Panc1 (cell line): ENCODE measurements around the gene NUBP2. TPM values are rescaled to one million over a fixed set of nuclear protein-coding genes. Genes with fewer than 3 reads are reported as not detected.
A peak's percentile ranks its signal among the peaks of the same experiment; 100 is the strongest.

Experiments used
- ATAC-seq: fragments of 200-7000 bp; cut with Tn5 transposase; 2 replicates; pipeline ENCODE4 v1.9.1; 2020; ENCODE audit warnings: mild to moderate bottlenecking, moderate library complexity
- BruUV-seq: library from RNA; stranded (reverse); fragments of 400-500 nt; replicated peaks from 2 replicates; lab custom pipeline; 2021; lab: Mats Ljungman, UMichigan
- CTCF ChIA-PET: fragments of 300-600 bp; sonication (Branson Sonifier 250); formaldehyde crosslinking; loops from one replicate; lab custom pipeline; 2022; ENCODE audit warnings: antibody characterized with exemption; lab: Charles Lee
- POLR2A ChIA-PET: fragments of 300-600 bp; sonication (Branson Sonifier 250); formaldehyde crosslinking; loops from one replicate; lab custom pipeline; 2022; ENCODE audit warnings: antibody characterized with exemption; lab: Charles Lee
- DNase-seq: peaks from one replicate; pipeline ENCODE4 v3.0.0-alpha.2; 2010; ENCODE audit warnings: low read depth, low spot score
- H3K27ac ChIP-seq: 2 replicates; pipeline ENCODE4 v1.5.1; 2011; ENCODE audit warnings: mild to moderate bottlenecking, low read length, inconsistent platforms
- H3K27me3 ChIP-seq: fragments of 200-500 bp; sonication (Bioruptor generic); 2 replicates; pipeline ENCODE4 v1.6.0; 2014; ENCODE audit warnings: low read length, inconsistent platforms; ENCODE audit not compliant: control insufficient read depth, insufficient read depth
- H3K36me3 ChIP-seq: fragments of 200-500 bp; sonication (Bioruptor generic); 2 replicates; pipeline ENCODE4 v1.5.1; 2014; ENCODE audit warnings: inconsistent platforms, mild to moderate bottlenecking, low read length, moderate library complexity; ENCODE audit not compliant: control insufficient read depth, insufficient read depth
- H3K4me1 ChIP-seq: 2 replicates; pipeline ENCODE4 v1.5.1; 2011; ENCODE audit warnings: inconsistent platforms, mild to moderate bottlenecking, low read length, moderate library complexity; ENCODE audit not compliant: control insufficient read depth, insufficient read depth
- H3K4me3 ChIP-seq, 2 experiments: 2 replicates each; pipeline ENCODE4 v1.5.1; 2011 to 2012; ENCODE audit warnings: low read depth in 2 of 2, low read length in 2 of 2, mild to moderate bottlenecking in 2 of 2, inconsistent platforms in 1 of 2, moderate library complexity in 1 of 2
- H3K9me3 ChIP-seq: fragments of 200-500 bp; sonication (Bioruptor generic); 2 replicates; pipeline ENCODE4 v1.5.1; 2014; ENCODE audit warnings: low read depth, mild to moderate bottlenecking, inconsistent platforms, low read length, moderate library complexity; ENCODE audit not compliant: control insufficient read depth, insufficient read depth
- CTCF ChIP-seq: fragments of 450-650 bp; IDR thresholded peaks from 2 replicates; pipeline ENCODE4 v1.5.1; 2017; ENCODE audit warnings: mild to moderate bottlenecking
- POLR2AphosphoS5 ChIP-seq: IDR thresholded peaks from 2 replicates; pipeline ENCODE4 v1.6.1; 2012; ENCODE audit warnings: mild to moderate bottlenecking, low read depth, low read length, moderate library complexity
- REST ChIP-seq, 2 experiments: IDR thresholded peaks; 2 replicates each; pipeline ENCODE4 v1.6.1; 2011 to 2012; ENCODE audit warnings: low read depth in 2 of 2, control low read depth in 1 of 2, low read length in 1 of 2, mild to moderate bottlenecking in 1 of 2, moderate library complexity in 1 of 2; ENCODE audit not compliant: insufficient read depth in 1 of 2
- SIN3A ChIP-seq: IDR thresholded peaks from 2 replicates; pipeline ENCODE4 v1.6.1; 2012; ENCODE audit warnings: low read depth, mild to moderate bottlenecking, low read length, moderate library complexity, borderline replicate concordance; ENCODE audit not compliant: insufficient read depth
- TCF7L2 ChIP-seq: IDR thresholded peaks from 2 replicates; pipeline ENCODE4 v1.6.1; 2011; ENCODE audit warnings: mild to moderate bottlenecking, low read depth, low read length, inconsistent platforms
- in situ Hi-C: cut with HindIII; loops from 2 replicates; pipeline ENCODE4 v1.10.0; 2016; ENCODE audit warnings: low sequenced_read_pairs, low pct_unique_long_range_greater_than_20kb
- intact Hi-C: fragments of 100-400 bp; cut with micrococcal nuclease; formaldehyde crosslinking; loops from one replicate; pipeline ENCODE4 v1.10.0; 2022; ENCODE audit not compliant: unreplicated experiment
- total RNA-seq: library from RNA; stranded (reverse); gene quantifications from one replicate; pipeline ENCODE4 v1.2.1, GENCODE V29; 2021; ENCODE audit not compliant: unreplicated experiment

Gene NUBP2
- total RNA-seq, 1 experiment from 2014 or later, result 85.8 TPM

- ChIA-PET CTCF (no interaction called here), POLR2A (no interaction called here)
- TF ChIP-seq CTCF (no peak), TCF7L2 (no peak), POLR2AphosphoS5 (0 out of 2 replicates have a peak, but pooled peaks have one; percentile 9), REST (IDR thresholded peaks at IDR 0.05; ENCODE audit: insufficient read depth in 1 of 2, low read depth in 2 of 2, low read length in 1 of 2) (0 out of 4 replicates have a peak, but pooled peaks of 1 of the 2 experiments have one; percentile 14), SIN3A (peak; percentile 56; the same call in 1 of the 2 replicates)
- H3K4me3 ChIP-seq, result no peak overlapping the region
- H3K36me3 ChIP-seq, result peaks cover 3% of the 10 kb centered on the region; the same call in 1 of the 2 replicates
- H3K27me3 ChIP-seq, result no peaks in the 10 kb centered on the region
- peak overlapping the region; percentile 77 for H3K27ac ChIP-seq
- DNase-seq, result no peak
- H3K9me3 ChIP-seq, result no peaks in the 10 kb centered on the region
- H3K4me1 ChIP-seq, result peaks cover 61% of the 10 kb centered on the region
- intact Hi-C loops (loop anchor here (10.0 kb wide), 1 partner anchor 1094 kb away; the partner anchor contains the start of genes JMJD8 and STUB1), in situ Hi-C loops (no loop called here)
- BruUV-seq, result no TSS peak
- ATAC-seq, result peak; percentile 2
Measured at GRCh38 chr16:1778200-1779179, 4.3 kb upstream of the NUBP2 start.

DNA sequence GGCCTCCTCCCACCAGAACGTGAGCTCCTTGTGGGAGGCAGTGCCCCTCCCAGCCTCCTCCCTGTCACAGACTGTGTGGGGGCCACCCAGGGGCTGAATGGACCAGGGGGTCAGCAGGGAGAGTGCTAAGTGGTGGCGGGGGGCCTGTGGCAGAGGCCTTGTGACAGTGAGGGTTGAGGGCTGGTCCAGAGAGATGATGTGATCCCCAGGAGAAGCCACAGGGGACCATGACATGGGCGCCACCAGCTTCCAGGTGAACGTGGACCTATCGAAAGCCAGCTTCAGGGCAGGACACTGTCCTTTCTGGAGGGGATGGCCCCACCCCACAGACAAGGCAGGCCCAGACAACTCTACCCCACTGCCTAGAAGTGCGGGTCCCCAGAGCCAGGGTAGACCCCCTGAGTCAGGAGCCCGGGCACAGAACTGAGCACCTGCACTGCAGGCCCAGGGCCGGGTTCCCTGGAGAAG lies 3.5 kb upstream of the NUBP2 start:
- TF ChIP-seq TCF7L2 (no peak), POLR2AphosphoS5 (no peak; the same call in 1 of the 2 replicates), SIN3A (peak; percentile 60; the same call in 1 of the 2 replicates), REST (IDR thresholded peaks at IDR 0.05; ENCODE audit: insufficient read depth in 1 of 2, low read depth in 2 of 2, low read length in 1 of 2) (no peak), CTCF (no peak)
- Histone ChIP-seq H3K9me3 (no peaks in the 10 kb centered on the region), H3K27ac (peak overlapping the region; percentile 77; the same call in 1 of the 2 replicates), H3K4me1 (peaks cover 58% of the 10 kb centered on the region), H3K27me3 (no peaks in the 10 kb centered on the region), H3K36me3 (peaks cover 3% of the 10 kb centered on the region; the same call in 1 of the 2 replicates), H3K4me3 (no peak overlapping the region)
- no peak for ATAC-seq
- in situ Hi-C loops (no loop called here), intact Hi-C loops (loop anchor here (10.0 kb wide), 1 partner anchor 1094 kb away; the partner anchor contains the start of genes JMJD8 and STUB1)
- no peak for DNase-seq
- ChIA-PET POLR2A (no interaction called here), CTCF (no interaction called here)
- no TSS peak for BruUV-seq
